PC-3 (cell line): ENCODE results near the gene TIMM44. TPM values are rescaled to one million over a fixed set of nuclear protein-coding genes. Genes with fewer than 3 reads are reported as not detected.
A peak's percentile ranks its signal among the peaks of the same experiment; 100 is the strongest.

ENCODE experiments used
- ATAC-seq: fragments of 200-7000 bp; cut with Tn5 transposase; 2 replicates; pipeline ENCODE4 v1.9.1; 2020; ENCODE audit warnings: mild to moderate bottlenecking, moderate library complexity
- BruUV-seq: library from RNA; stranded (reverse); fragments of 400-500 nt; replicated peaks from 2 replicates; lab custom pipeline; 2021; lab: Mats Ljungman, UMichigan
- CTCF ChIA-PET: fragments of 300-600 bp; sonication (Branson Sonifier 250); formaldehyde crosslinking; loops from one replicate; lab custom pipeline; 2022; ENCODE audit warnings: antibody characterized with exemption; lab: Charles Lee
- POLR2A ChIA-PET: fragments of 300-600 bp; sonication (Branson Sonifier 250); formaldehyde crosslinking; loops from one replicate; lab custom pipeline; 2022; ENCODE audit warnings: antibody characterized with exemption; ENCODE audit not compliant: unreplicated experiment; lab: Charles Lee
- DNase-seq: peaks from one replicate; pipeline ENCODE4 v3.0.0-alpha.2; 2015
- H2AFZ ChIP-seq: fragments of 300-600 bp; sonication (generic); 2 replicates; pipeline ENCODE4 v1.6.0; 2016; ENCODE audit warnings: antibody characterized with exemption, low read length
- H3F3A ChIP-seq: fragments of 300-600 bp; sonication (generic); one replicate; pipeline ENCODE4 v1.6.0; 2017; ENCODE audit warnings: antibody characterized with exemption, low read length, control low read depth, mild to moderate bottlenecking; ENCODE audit not compliant: unreplicated experiment
- H3K27ac ChIP-seq: fragments of 300-600 bp; sonication (generic); 2 replicates; pipeline ENCODE4 v1.5.1; 2016; ENCODE audit warnings: mild to moderate bottlenecking, low read length
- H3K27me3 ChIP-seq: fragments of 300-600 bp; sonication (generic); 2 replicates; pipeline ENCODE4 v1.6.1; 2016; ENCODE audit warnings: low read length, mixed read lengths
- H3K36me3 ChIP-seq: fragments of 300-600 bp; sonication (generic); 2 replicates; pipeline ENCODE4 v1.6.1; 2016; ENCODE audit warnings: low read depth, mixed run types, low read length, mixed read lengths
- H3K4me1 ChIP-seq: fragments of 300-600 bp; sonication (generic); 2 replicates; pipeline ENCODE4 v1.5.1; 2016; ENCODE audit warnings: low read length; ENCODE audit not compliant: insufficient read depth
- H3K4me2 ChIP-seq: fragments of 300-600 bp; sonication (generic); 2 replicates; pipeline ENCODE4 v1.6.0; 2016; ENCODE audit warnings: low read length
- H3K4me3 ChIP-seq: fragments of 300-600 bp; sonication (generic); 2 replicates; pipeline ENCODE4 v1.5.1; 2016; ENCODE audit warnings: mild to moderate bottlenecking, low read length, mixed read lengths
- H3K79me2 ChIP-seq: fragments of 300-600 bp; sonication (generic); 2 replicates; pipeline ENCODE4 v1.6.1; 2017; ENCODE audit warnings: low read length, mixed read lengths
- H3K9ac ChIP-seq: fragments of 300-600 bp; sonication (generic); 2 replicates; pipeline ENCODE4 v1.6.0; 2016; ENCODE audit warnings: mild to moderate bottlenecking, low read length
- H3K9me2 ChIP-seq: fragments of 300-600 bp; sonication (generic); replicated peaks from 2 replicates; pipeline ENCODE4 v1.6.1; 2016; ENCODE audit warnings: mixed run types, low read length, mixed read lengths
- H3K9me3 ChIP-seq: fragments of 300-600 bp; sonication (generic); 2 replicates; pipeline ENCODE4 v1.6.1; 2016; ENCODE audit warnings: low read length, mixed read lengths
- H4K20me1 ChIP-seq: fragments of 300-600 bp; sonication (generic); 2 replicates; pipeline ENCODE4 v1.6.1; 2016; ENCODE audit warnings: low read length, mixed read lengths
- CTCF ChIP-seq: fragments of 300-600 bp; sonication (generic); conservative IDR thresholded peaks from 2 replicates; pipeline ENCODE4 v1.5.1; 2017; ENCODE audit warnings: antibody characterized with exemption, low read depth, mild to moderate bottlenecking, low read length
- EZH2 ChIP-seq: fragments of 300-600 bp; sonication (generic); IDR thresholded peaks from one replicate; pipeline ENCODE4 v1.6.1; 2017; ENCODE audit warnings: antibody characterized with exemption, mild to moderate bottlenecking, low read length; ENCODE audit not compliant: unreplicated experiment
- EZH2phosphoT487 ChIP-seq: fragments of 300-600 bp; sonication (generic); IDR thresholded peaks from 2 replicates; pipeline ENCODE4 v1.6.1; 2018; ENCODE audit warnings: mild to moderate bottlenecking, antibody characterized with exemption, low read length, borderline replicate concordance
- intact Hi-C: fragments of 100-400 bp; cut with micrococcal nuclease; formaldehyde crosslinking; loops from 2 replicates; pipeline ENCODE4 v1.9.0; 2023
- total RNA-seq: library from RNA; depleted of rRNA; stranded (reverse); fragments of >200 nt; gene quantifications from 2 replicates; pipeline ENCODE4 v1.2.3, GENCODE V29; 2014

The TIMM44 gene
- total RNA-seq, 1 experiment from 2014 or later: 191 TPM

GRCh38 chr19:7905859-7906258 is 37.6 kb downstream of the TIMM44 start:
- H3K4me3 ChIP-seq: no peak overlapping the region
- H3K9me2 ChIP-seq: no peaks in the 10 kb centered on the region
- BruUV-seq: no TSS peak
- no peaks in the 10 kb centered on the region for H3K27me3 ChIP-seq
- H3K9ac ChIP-seq: no peak overlapping the region
- H4K20me1 ChIP-seq: 0 out of 2 replicates have a peak, but pooled peaks cover 3% of the 10 kb centered on the region
- peaks cover 20% of the 10 kb centered on the region for H3K4me1 ChIP-seq
- no peak overlapping the region; the same call in 1 of the 2 replicates for H3K4me2 ChIP-seq
- peaks cover 54% of the 10 kb centered on the region for H3K79me2 ChIP-seq
- peaks cover 11% of the 10 kb centered on the region for H3F3A ChIP-seq
- CTCF ChIA-PET: no interaction called here
- ATAC-seq (no peak), DNase-seq (no peak)
- TF ChIP-seq EZH2phosphoT487: no peak
- TF ChIP-seq CTCF: no peak
- no peak for TF ChIP-seq EZH2
- no peak overlapping the region for H3K27ac ChIP-seq
- POLR2A ChIA-PET: no interaction called here
- no peaks in the 10 kb centered on the region for H3K9me3 ChIP-seq
- intact Hi-C loops: no loop called here
- H3K36me3 ChIP-seq: peaks cover 10% of the 10 kb centered on the region
- H2AFZ ChIP-seq: no peak overlapping the region

- Histone ChIP-seq H3F3A (peaks cover 11% of the 10 kb centered on the region), H3K4me3 (peak overlapping the region; percentile 77), H3K9ac (peak overlapping the region; percentile 87; the same call in 1 of the 2 replicates), H3K4me1 (peaks cover 20% of the 10 kb centered on the region), H3K9me2 (no peaks in the 10 kb centered on the region), H4K20me1 (0 out of 2 replicates have a peak, but pooled peaks cover 3% of the 10 kb centered on the region), H2AFZ (no peak overlapping the region), H3K36me3 (peaks cover 6% of the 10 kb centered on the region; the same call in 1 of the 2 replicates), H3K4me2 (peak overlapping the region; percentile 96), H3K9me3 (no peaks in the 10 kb centered on the region), H3K27ac (no peak overlapping the region), H3K27me3 (no peaks in the 10 kb centered on the region), H3K79me2 (peaks cover 54% of the 10 kb centered on the region)
- ATAC-seq (no peak), DNase-seq (no peak)
- ChIA-PET POLR2A (no interaction called here), CTCF (no interaction called here)
- no TSS peak for BruUV-seq
- intact Hi-C loops: no loop called here
- TF ChIP-seq CTCF (no peak), EZH2phosphoT487 (no peak), EZH2 (no peak)
Measured at GRCh38 chr19:7905268-7905667, 38.2 kb downstream of the TIMM44 start.
